Cardiac septum (tissue), 1 donor: ENCODE results near the gene TRO. TPM values are rescaled to one million over a fixed set of nuclear protein-coding genes. Genes with fewer than 3 reads are reported as not detected.

Experiments
- DNase-seq: peaks from one replicate; pipeline ENCODE4 v3.0.0-alpha.2; 2020; ENCODE audit warnings: low spot score
- intact Hi-C: fragments of 100-400 bp; cut with DNase I; formaldehyde crosslinking; loops from one replicate; pipeline ENCODE4 v1.14.0; 2022
- total RNA-seq: library from RNA; stranded (reverse); fragmentation: NEBNext Ultra II Directional; extraction: Animal tissue kit (Norgen Biotek cat#: 25700); gene quantifications from one replicate; pipeline ENCODE4 v1.2.1, GENCODE V29; 2021
- donor health status: DM: no; HTN: no; CAD: no.

The TRO gene
- total RNA-seq, 1 donor from 2014 or later = 4.6 TPM

GRCh38 chrX:54950730-54951375 lies 30.2 kb downstream of the TRO start:
- no peak for DNase-seq
- intact Hi-C loops = no loop called here

DNA sequence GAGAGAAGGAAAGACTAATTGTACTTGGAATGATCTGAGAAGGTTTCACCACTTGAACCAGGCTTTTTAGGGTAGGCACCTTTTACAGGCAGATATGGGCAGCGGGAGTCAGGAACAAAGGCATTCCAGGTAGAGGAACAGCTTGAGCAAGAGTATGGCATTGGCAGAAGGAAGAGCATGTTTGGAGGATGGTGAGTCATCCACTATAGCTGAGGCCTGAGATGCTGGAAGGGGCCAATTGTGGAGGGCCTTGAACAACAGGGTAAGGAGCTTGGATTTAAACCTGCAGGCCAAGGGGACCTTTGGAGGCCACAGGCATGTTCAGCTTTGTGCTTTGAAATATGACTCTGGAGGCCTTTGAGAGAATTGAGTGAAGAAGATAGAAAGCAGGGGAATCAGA lies 41.1 kb downstream of the TRO start:
- intact Hi-C loops = no loop called here
- DNase-seq = no peak

GRCh38 chrX:54964766-54965497 lies 44.3 kb downstream of the TRO start:
- intact Hi-C loops = no loop called here
- DNase-seq = no peak

GRCh38 chrX:54977387-54977786 lies 56.8 kb downstream of the TRO start:
- DNase-seq = no peak
- intact Hi-C loops = no loop called here

GRCh38 chrX:54978448-54978847 lies 57.8 kb downstream of the TRO start:
- DNase-seq = no peak
- intact Hi-C loops = no loop called here

DNA sequence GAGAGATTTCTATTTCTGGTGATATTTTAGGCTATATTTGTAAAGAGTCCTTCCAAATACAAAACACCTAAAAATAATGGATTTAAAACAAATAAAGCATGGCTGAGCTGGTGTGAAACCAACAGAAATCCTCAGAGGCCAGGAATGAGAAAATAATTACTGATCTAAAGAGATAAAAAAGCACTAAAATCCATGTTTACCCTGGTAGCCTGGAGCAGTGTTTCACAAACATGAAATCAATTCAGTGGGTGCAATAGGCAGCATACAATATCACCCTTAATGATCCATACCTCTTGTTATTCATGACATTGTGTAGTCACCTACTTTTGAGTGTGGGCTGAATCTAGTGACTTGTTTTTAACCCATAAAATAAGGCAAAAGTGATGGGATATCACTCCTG lies 58.8 kb downstream of the TRO start:
- DNase-seq = no peak
- intact Hi-C loops = no loop called here

GRCh38 chrX:54980334-54980733 lies 59.7 kb downstream of the TRO start:
- intact Hi-C loops = no loop called here
- no peak for DNase-seq

Other genes starting within 250 kb of the TRO start
- not detected for gene ITIH6, start 122.6 kb upstream of the TRO start, total RNA-seq
- 91.5 TPM for gene MAGED2, start 113.1 kb upstream of the TRO start, total RNA-seq
- 0.35 TPM for gene PFKFB1, start 73.4 kb downstream of the TRO start, total RNA-seq
- 8.4 TPM for gene APEX2, start 79.5 kb downstream of the TRO start, total RNA-seq
- 5.6 TPM for gene ALAS2, start 110.2 kb downstream of the TRO start, total RNA-seq
- gene PAGE2B, start 154.2 kb downstream of the TRO start, total RNA-seq = not detected
- gene PAGE2, start 168.2 kb downstream of the TRO start, total RNA-seq = not detected